GM23248 (cell line): ENCODE measurements around the gene SLC8A1.

Source experiments
- EZH2 ChIP-seq: fragments of 200-600 bp; sonication (generic); IDR thresholded peaks from 2 replicates; pipeline ENCODE4 v1.6.1; 2018; ENCODE audit warnings: antibody characterized with exemption, mild to moderate bottlenecking; ENCODE audit not compliant: insufficient read depth, poor library complexity, severe bottlenecking
- EZH2phosphoT487 ChIP-seq: fragments of 200-600 bp; sonication (generic); IDR thresholded peaks from 2 replicates; pipeline ENCODE4 v1.6.1; 2018; ENCODE audit warnings: antibody characterized with exemption, moderate library complexity, mild to moderate bottlenecking, low read depth; ENCODE audit not compliant: insufficient read depth

DNA sequence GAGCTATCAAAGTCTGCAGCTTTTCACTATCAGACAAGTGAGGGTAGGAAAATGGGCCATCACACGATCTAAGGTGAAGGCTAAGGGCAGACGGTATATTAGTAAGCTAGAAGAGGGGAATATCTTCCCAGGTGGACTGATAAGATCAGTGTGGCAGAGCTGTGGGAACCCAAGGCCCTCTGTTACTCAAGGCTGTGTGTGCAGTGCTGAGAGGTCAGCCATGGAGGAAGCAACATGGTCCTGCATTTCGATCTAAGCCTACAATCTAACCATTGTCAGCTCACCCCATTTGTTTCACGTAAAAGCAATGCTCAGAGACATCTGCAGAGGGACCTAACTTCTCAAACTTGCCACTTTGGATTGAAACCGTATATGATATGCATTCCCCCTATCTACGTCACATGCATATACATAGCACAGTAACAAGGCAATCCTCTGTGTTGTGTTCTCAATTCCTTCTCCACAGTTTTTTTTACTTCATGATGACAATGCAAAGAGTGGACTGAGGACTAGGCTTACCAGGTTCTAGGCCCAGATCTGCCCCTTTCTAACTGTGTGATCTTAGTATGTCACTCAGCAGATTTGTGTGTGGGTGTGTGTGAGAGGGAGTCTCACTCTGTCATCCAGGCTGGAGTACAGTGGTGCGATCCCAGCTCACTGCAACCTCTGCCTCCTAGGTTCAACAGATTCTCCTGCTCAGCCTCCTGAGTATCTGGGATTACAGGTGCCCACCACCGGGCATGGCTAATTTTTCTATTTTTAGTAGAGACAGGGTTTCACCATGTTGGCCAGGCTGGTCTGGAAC lies 45.2 kb downstream of the SLC8A1 start:
- TF ChIP-seq EZH2 = no peak
- TF ChIP-seq EZH2phosphoT487 = no peak
